ENCODE measurements around the gene RSPO3. TPM values are rescaled to one million over a fixed set of nuclear protein-coding genes. Genes with fewer than 3 reads are reported as not detected.
"Not testable (repeated sequence)": the region's sequence is repeated elsewhere in the genome, so short reads cannot be mapped to it uniquely, and the experiment has no call there.

RSPO3 gene
- total RNA-seq, 4 donors from 2014 or later = 1.8 to 13.9 (median 3.4) TPM

DNA sequence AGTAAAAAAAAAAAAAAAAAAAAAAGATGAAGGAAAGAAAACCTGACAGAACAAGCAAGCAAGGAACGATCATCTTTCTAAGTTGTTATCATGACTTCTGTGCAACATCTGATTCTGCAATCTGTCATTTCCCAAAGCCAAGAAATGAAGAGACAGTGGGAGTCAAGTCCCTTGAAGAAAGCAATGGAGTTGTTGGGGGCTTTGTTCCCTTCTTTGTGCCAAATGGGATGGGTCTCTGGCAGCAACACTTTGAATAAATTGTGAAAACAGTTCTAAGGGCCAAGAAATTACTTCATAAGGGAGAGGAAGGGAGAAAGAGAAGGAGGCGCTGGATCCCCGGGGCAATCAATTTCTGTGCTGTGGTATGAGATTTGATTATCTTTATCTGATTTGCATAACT lies 33.3 kb upstream of the RSPO3 start:
- H3K27ac ChIP-seq = no peak overlapping the region
- no peaks in the 10 kb centered on the region for H3K4me1 ChIP-seq
- intact Hi-C loops (cut with DNase I) = no loop called here
- no peak for TF ChIP-seq POLR2A (IDR thresholded peaks at IDR 0.05)
- no peak for TF ChIP-seq CTCF (IDR thresholded peaks at IDR 0.05)
- H3K4me3 ChIP-seq (replicated peaks in 1 of 3) = no peak overlapping the region
- WGBS, 2 donors = 83 to 86% methylated on average over 3 of the region's 3 CpGs
- H3K9me3 ChIP-seq = no peaks in the 10 kb centered on the region
- DNase-seq = no peak
- no peaks in the 10 kb centered on the region for H3K36me3 ChIP-seq
- no peaks in the 10 kb centered on the region for H3K27me3 ChIP-seq

DNA sequence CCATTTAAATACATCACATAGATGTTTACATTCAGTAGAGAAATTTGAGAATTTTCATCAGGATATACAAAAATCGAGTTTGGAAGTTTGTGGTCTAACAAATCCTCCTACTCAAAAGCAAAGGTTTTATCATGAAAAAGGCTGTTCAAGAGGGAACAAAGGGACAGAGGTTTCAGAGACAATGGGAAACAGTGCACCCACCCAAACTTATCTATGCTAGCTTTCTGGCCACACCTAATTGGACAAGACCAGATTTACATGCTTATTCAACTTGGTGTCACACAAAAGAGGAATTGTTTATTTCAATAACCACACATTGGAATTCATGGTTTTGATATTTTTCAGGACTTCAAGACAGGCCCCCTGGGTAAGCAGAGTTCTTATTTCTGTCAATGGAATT lies 28.4 kb upstream of the RSPO3 start:
- Histone ChIP-seq H3K27ac (no peak overlapping the region), H3K4me3 (replicated peaks in 1 of 3) (no peak overlapping the region), H3K27me3 (no peaks in the 10 kb centered on the region), H3K9me3 (no peaks in the 10 kb centered on the region), H3K4me1 (no peaks in the 10 kb centered on the region), H3K36me3 (no peaks in the 10 kb centered on the region)
- intact Hi-C loops (cut with DNase I) = no loop called here
- WGBS, 2 donors = 50 to 54% methylated on average over 1 of the region's 1 CpG
- DNase-seq = no peak
- TF ChIP-seq CTCF (IDR thresholded peaks at IDR 0.05) = no peak
- TF ChIP-seq POLR2A (IDR thresholded peaks at IDR 0.05) = no peak

DNA sequence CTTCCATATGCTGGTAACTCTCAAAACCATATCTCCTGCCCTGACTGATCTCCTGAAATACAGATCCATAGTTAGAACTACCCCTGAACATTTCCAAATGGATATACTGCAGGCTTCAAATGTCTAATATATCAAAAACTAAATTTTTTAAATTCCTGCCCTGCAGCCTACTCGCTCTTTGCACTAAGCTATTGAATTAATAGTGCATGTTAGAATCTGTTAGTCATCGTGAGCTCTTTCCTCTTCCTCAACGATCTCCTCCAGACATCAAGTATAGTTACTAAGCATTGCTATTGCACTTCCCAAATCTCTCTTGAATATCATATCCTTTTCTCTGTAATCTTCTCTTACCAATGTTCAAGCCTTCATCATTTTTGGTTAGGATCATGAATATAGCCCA lies 26.0 kb upstream of the RSPO3 start:
- Histone ChIP-seq H3K4me3 (replicated peaks in 1 of 3) (no peak overlapping the region), H3K27ac (no peak overlapping the region), H3K9me3 (no peaks in the 10 kb centered on the region), H3K27me3 (no peaks in the 10 kb centered on the region), H3K4me1 (no peaks in the 10 kb centered on the region), H3K36me3 (no peaks in the 10 kb centered on the region)
- no peak for DNase-seq
- 66 to 73% methylated on average over 3 of the region's 3 CpGs for WGBS, 2 donors
- intact Hi-C loops (cut with DNase I) = no loop called here
- no peak for TF ChIP-seq POLR2A (IDR thresholded peaks at IDR 0.05)
- TF ChIP-seq CTCF (IDR thresholded peaks at IDR 0.05) = no peak

GRCh38 chr6:127094791-127095190 lies 23.7 kb upstream of the RSPO3 start:
- Histone ChIP-seq H3K27me3 (no peaks in the 10 kb centered on the region), H3K36me3 (no peaks in the 10 kb centered on the region), H3K27ac (no peak overlapping the region), H3K4me1 (no peaks in the 10 kb centered on the region), H3K9me3 (no peaks in the 10 kb centered on the region), H3K4me3 (replicated peaks in 1 of 3) (no peak overlapping the region)
- no peak for DNase-seq
- no peak for TF ChIP-seq CTCF (IDR thresholded peaks at IDR 0.05)
- WGBS, 2 donors = 84 to 88% methylated on average over 1 of the region's 1 CpG
- intact Hi-C loops (cut with DNase I) = no loop called here

DNA sequence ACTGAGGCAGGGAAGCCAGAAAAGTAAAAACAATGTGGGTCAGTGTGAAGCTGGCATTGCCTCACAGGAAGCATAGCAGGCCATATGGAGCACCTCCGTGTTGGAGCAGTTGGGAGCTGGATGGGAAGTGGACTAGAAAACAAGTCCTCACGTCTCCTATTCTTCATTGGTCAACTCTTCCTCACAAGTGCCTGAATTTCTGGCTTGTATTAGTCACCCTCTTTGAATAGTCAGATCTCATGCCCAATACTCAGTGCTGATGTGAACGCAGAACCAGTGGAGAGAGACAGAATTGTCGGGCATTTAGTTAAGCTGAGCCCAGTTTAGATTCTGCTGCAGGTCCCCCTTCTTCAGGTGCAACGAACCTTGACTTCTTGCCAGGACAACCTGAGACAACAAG lies 22.3 kb upstream of the RSPO3 start:
- no peak for TF ChIP-seq POLR2A (IDR thresholded peaks at IDR 0.05)
- TF ChIP-seq CTCF (IDR thresholded peaks at IDR 0.05) = no peak
- Histone ChIP-seq H3K4me1 (no peaks in the 10 kb centered on the region), H3K4me3 (replicated peaks in 1 of 3) (no peak overlapping the region), H3K9me3 (no peaks in the 10 kb centered on the region), H3K27ac (no peak overlapping the region), H3K27me3 (no peaks in the 10 kb centered on the region), H3K36me3 (no peaks in the 10 kb centered on the region)
- intact Hi-C loops (cut with DNase I) = no loop called here
- DNase-seq = no peak
- 35 to 43% methylated on average over 5 of the region's 5 CpGs for WGBS, 2 donors

DNA sequence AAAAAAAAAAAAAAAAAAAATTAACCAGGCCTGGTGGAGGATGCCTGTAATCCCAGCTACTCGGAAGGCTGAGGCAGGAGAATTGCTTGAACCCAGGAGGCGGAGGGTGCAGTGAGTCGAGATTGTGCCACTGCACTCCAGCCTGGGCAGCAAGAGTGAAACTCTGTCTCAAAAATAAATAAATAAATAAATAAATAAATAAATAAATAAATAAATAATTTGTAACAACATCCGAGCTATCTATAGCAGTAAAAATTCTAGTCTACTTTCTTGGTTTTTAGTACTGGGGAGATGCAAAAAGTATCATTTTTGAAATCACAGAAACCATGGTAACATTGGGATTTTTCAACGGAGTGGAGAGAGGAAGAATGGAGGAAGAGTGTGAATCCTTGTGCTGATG lies 21.0 kb upstream of the RSPO3 start:
- WGBS, 2 donors = 92 to 96% methylated on average over 5 of the region's 5 CpGs
- H3K4me3 ChIP-seq (replicated peaks in 1 of 3) = not testable (repeated sequence)

More for the DNA sequence above, 21.0 kb upstream of the RSPO3 start:
- intact Hi-C loops (cut with DNase I); H3K27me3 ChIP-seq; H3K4me1 ChIP-seq; H3K9me3 ChIP-seq; H3K27ac ChIP-seq; H3K36me3 ChIP-seq; DNase-seq: not testable (repeated sequence)

All from thyroid gland (tissue), 4 donors.